NCI-H2107 (cell line): ENCODE results near the gene B3GNT2.

ENCODE experiments used
- DNase-seq: peaks from one replicate; lab custom pipeline; 2025; lab: John Stamatoyannopoulos, UW

B3GNT2 gene

DNA sequence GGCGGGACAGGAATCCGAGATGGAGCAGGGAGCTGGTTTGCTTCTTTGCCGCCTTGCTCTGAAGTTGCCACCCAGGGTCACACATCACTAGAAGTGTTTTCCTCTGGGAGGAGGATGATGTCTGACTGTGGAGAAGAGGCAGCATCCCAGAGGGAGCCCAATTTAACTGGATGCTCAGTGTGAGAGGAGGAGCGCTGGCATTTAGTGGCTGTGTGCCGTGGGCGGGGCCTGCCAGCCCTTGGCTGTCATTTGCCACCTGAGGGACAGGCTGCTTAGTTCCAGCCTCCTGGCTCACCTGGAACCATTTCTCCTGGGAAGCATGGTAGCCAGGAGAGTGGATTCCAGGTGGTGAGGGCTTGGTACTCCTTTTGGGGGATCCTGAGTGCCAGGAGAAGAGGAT, 9.6 kb downstream of the B3GNT2 start:
- DNase-seq: no peak

DNA sequence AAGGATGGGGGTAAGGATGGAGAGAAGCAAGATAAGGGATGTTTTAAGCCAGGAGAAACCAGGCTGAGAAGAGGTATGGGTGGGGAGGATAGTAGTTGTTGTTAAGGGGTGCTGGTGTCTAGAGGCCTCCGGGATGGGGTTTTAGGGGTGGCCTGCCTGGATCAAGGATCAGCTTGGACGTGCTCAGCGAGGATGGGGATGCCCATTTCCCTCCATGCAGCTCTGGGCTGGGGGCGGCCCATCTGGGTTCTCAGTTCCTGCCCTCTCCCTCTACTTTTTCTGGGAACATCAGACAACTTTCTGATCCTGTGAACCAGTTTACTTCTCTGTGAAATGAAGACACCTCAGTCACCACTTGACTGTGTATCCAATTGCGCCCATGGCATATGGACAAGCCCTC, 10.1 kb downstream of the B3GNT2 start:
- no peak for DNase-seq

- no peak for DNase-seq
Measured at GRCh38 chr2:62207491-62207890, 11.6 kb downstream of the B3GNT2 start.

DNA sequence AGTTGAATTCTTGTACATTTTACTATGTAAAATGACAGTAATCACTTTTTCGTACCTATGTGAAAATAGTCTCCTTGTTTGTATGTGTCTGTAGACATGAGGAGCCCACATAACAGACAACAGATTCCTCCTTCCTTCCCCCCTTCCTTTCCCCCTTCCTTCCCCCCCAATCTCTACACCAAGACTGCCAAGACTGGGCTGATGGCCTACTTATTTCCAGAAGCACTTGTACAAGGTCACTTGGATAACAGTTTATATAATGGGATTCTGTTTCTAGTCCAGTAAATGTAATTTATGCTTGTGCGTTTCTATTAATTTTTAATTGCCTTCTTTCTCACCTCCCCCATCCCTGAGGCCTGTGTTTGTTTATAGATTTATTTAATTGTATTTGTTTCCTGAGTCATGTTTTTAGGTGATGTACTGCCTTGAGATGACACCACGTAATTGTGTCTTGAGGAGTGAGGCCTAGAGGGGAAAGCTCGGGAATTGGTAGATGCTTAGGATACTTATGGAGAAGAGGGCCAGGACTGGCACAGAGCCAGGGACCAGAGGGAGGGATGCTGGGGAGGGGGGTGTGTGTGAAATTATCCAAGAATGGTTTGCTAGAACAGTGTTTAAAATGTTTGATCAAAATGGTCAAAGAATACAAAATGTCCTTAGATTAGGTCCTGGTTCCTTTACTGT, 12.3 kb downstream of the B3GNT2 start:
- no peak for DNase-seq

- DNase-seq: no peak
Measured at GRCh38 chr2:62208758-62209114, 12.8 kb downstream of the B3GNT2 start.

GRCh38 chr2:62209427-62209991, 13.6 kb downstream of the B3GNT2 start:
- DNase-seq: no peak

- no peak for DNase-seq
Measured at GRCh38 chr2:62215306-62216064, 19.6 kb downstream of the B3GNT2 start.

DNA sequence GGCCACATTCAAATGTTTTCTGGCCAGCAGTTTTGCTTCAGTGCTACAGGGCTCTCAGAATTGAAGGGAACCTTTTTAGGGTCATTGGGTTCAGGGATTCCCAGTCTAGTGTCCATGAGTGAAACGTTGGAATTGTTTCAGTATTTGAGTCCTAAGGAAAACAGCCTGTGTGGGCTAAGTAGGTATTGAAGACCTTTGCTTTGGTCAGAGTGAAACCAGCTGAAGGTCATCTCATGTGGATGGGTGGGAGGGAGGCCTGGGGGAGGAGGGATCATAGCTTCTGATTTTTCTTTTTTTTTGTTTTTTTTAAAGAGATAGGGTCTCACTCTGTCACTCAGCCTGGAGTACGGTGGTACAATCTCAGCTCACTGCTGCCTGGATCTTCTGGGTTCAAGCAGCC, 20.2 kb downstream of the B3GNT2 start:
- DNase-seq: no peak

DNA sequence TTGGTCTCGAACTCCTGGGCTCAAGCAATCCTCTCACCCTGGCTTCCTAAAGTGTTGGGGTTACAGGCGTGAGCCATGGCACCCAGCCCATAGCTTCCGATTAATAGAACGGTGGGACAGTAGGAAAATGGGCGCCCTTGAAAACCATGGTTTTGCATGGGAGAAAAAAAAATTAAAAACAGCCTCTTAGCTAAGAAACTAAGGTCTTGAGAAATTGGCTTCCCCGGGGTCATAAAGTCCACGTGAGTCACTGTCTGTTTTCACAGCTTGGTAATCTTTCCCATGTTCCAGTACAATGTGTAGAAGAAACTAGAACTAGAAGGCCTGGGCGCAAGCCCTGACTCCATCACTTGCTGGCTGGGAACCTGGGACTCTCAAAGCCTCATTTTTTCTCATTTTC, 20.7 kb downstream of the B3GNT2 start:
- no peak for DNase-seq

- DNase-seq: no peak
Measured at GRCh38 chr2:62217421-62217820, 21.5 kb downstream of the B3GNT2 start.

DNA sequence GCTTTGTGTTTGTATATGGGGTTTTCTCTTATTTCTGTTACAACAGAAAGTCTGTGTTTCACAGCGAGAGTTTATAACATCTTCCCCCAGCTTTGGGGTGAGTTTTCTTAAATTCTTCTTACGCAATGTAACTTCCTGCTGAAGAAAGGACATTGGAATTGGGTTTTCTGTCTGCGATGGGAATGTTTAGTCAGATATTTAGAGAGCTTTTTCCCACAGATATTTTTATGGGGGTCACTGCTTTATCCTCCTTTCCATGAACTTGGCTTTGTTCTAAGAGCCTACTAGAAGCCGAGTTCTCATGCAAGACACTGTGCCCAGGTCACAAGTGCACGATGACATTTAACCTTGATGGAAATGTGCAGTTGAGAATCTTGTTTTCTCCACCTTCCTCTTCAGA, 22.1 kb downstream of the B3GNT2 start:
- DNase-seq: no peak

- DNase-seq: no peak
Measured at GRCh38 chr2:62219407-62220159, 23.7 kb downstream of the B3GNT2 start.

DNA sequence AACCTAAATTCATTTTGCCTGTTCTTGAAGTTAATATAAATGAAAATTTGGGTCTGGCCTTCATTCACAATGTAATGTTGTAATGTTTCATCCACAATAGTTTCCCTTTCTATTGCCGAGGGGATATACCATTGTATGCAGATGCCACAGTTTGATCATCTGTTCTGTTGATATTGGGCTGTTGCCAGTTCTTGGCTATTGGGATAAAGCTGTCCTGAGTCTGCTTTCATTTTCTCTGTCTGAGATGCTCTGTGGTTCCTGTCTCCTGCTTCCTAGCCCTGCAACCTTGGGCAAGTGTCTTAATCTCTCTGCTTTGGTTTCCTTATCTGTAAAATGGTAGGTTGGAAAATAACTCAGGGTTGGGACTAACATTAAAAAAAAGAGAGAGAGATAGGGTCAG, 25.2 kb downstream of the B3GNT2 start:
- no peak for DNase-seq

DNA sequence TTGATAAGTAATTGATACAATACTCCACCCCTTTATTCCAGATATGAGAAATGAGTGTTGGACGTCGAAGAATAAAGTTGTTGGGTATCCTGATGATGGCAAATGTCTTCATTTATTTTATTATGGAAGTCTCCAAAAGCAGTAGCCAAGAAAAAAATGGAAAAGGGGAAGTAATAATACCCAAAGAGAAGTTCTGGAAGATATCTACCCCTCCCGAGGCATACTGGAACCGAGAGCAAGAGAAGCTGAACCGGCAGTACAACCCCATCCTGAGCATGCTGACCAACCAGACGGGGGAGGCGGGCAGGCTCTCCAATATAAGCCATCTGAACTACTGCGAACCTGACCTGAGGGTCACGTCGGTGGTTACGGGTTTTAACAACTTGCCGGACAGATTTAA, 26.3 kb downstream of the B3GNT2 start:
- DNase-seq: no peak

DNA sequence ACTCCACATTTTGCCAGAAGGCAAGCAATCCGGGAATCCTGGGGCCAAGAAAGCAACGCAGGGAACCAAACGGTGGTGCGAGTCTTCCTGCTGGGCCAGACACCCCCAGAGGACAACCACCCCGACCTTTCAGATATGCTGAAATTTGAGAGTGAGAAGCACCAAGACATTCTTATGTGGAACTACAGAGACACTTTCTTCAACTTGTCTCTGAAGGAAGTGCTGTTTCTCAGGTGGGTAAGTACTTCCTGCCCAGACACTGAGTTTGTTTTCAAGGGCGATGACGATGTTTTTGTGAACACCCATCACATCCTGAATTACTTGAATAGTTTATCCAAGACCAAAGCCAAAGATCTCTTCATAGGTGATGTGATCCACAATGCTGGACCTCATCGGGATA, 26.8 kb downstream of the B3GNT2 start:
- DNase-seq: no peak

DNA sequence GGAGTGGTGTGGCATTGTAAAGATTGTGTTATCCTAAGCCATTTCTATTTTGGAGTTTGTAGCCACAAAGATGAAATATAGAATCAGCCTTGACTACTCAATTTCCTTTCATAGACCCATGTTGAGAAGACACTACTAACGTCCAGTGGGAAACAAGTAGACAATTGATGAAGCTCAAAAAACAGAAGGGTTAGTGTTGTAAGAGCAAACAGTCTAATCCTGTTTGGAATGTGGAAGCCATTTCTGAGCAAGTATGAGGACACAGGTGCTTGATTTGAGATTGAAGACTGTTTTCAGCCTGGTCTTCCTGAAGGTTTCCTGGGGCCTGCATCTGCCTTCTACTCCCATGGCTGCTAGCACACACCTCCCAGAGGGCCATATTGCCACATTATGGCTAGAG, 29.1 kb downstream of the B3GNT2 start:
- DNase-seq: no peak

- DNase-seq: no peak
Measured at GRCh38 chr2:62227386-62228075, 31.6 kb downstream of the B3GNT2 start.

DNA sequence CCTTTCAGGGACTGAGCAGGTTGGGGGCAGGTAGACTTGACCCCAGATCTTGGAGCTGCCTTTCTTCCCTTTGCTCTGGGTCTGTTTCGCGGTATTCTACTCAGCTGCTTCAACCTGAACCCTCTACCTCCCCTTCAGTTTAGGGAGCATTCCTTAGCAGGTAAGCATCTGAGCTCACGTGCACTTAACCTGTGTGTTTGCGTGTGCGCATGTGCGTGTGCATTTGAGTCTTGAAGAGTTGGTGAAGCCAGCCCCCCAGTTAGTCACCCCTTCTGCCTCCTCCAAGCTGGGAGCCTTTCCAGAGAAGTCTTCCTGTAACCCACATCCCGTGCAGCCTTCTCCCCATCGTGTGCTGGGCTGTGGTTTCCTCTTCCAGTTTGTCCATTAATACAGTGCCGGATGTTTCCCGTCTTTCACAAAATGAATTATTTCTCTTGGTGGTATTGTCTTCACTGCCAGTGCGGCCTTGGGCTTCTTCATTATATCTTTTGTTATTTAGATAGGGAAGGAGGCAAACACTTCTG, 33.2 kb downstream of the B3GNT2 start:
- DNase-seq: no peak

DNA sequence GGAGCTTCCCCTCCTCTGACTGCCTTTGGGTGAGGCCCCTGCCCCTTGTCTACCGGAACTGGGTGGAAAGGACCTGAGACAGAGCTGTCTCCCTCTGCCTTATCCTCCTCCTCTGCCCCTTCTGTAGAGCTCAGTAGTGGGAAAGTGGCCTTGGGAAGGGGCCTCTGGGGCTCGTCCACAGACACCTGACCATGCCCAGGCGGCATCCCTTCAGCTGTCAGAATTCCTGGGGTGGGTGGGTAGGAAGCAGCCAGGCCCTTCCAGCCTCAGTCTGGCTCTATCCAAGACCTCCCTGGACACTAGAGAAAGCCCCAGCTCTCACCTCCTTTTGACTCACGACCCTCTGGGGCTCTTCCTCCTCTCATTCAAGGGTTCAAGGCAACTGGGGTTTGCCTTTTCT, 35.6 kb downstream of the B3GNT2 start:
- no peak for DNase-seq

DNA sequence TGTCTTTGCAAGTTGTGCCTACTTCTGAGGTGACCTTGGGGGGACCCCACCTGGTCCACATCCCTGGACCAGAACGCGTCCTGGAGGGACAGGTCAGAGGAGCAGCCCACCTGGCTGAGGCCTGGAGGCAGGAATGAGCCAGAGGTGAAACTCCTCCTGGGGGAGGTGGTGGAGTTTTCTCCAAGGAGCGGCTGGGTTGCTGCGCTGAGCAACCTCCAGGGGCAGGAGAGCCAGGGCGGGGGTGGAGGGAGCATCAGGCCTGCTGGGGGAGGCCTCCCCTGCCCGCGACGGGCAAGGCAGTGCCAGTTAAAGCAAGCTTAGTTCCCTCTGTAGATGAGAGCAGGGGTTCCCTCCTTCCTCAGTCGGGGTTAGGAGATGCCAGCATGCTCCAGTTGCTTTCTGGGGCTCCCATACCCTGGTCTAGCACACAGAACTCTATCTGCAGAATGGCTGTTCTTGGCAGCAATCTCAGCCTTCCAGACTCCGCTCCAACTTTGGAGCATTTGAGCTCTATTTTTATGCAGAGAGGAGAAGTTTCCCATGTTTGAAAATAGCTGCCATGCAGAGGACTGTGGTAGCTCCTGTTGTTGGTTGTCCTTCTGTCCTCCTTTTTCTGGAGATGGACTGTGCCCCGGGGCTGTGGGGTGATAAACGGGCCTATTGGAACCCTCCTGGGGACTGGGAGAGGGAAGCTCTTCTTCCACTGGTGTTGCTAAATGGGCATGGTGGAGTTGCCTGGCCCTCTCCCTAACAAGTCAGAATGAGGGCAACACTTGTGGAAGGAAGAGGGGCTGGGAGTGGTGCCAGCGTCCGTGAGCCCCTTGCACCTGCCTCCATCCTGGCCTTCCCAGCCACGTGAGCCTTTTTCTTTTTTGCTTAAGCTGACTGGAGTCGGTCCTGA, 39.1 kb downstream of the B3GNT2 start:
- no peak for DNase-seq

DNA sequence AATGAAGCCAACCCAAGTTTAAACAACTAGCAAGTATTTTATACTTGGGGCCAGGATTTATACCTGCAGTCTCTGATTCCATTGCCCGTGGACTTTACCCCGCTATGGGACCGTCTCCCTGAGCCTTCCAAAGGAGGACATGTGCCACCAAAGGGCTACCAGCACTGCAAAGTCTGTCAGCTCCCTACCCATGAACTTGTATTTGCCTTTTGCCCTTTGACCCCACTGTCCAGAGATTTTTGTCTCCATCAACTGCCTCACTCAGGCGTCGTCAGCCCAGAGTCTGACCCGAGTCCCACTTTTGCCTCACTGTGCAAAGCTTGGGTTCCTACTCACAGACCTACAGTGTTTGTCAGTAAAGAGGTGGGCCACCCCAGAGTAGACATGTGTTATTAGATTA, 40.6 kb downstream of the B3GNT2 start:
- DNase-seq: no peak
